HFF-Myc (cell line): ENCODE results near the gene PELI2.
"Not testable (repeated sequence)": the region's sequence is repeated elsewhere in the genome, so short reads cannot be mapped to it uniquely, and the experiment has no call there.

Source experiments
- DNase-seq: peaks from one replicate; pipeline ENCODE4 v3.0.0-alpha.2; 2011; ENCODE audit warnings: low read depth; ENCODE audit errors: extremely low read depth
- H3K4me3 ChIP-seq: replicated peaks from 2 replicates; pipeline ENCODE4 v1.5.1; 2011; ENCODE audit warnings: low read depth, mild to moderate bottlenecking, control low read depth, low read length
- TF ChIP-seq, protein P1 (sequence below): IDR thresholded peaks from 2 replicates; pipeline ENCODE4 v1.5.1; 2012; ENCODE audit warnings: mild to moderate bottlenecking, low read depth, low read length, control low read depth; ENCODE audit errors: missing control alignments

PELI2 gene

DNA sequence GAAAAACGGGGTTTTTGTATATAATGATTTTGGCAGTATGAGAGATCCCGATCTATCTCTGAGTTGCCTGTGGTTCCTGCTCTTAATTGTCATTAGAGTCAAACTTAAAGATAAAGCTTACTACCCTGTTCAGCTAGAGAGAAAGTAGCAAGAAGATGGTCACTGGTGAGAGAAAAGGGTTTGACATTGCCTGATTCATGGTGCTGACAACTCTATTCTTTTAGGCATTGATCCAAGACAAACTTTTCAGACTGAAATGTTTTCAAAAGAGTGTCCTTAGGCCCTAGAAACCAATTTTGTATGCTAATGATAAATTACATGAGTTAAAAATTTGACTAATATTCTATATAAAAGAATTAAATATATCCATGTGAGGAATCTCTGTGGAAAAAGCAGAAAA, 35.1 kb downstream of the PELI2 start:
- no peak overlapping the region for H3K4me3 ChIP-seq
- DNase-seq = no peak
- TF ChIP-seq, protein P1, sequence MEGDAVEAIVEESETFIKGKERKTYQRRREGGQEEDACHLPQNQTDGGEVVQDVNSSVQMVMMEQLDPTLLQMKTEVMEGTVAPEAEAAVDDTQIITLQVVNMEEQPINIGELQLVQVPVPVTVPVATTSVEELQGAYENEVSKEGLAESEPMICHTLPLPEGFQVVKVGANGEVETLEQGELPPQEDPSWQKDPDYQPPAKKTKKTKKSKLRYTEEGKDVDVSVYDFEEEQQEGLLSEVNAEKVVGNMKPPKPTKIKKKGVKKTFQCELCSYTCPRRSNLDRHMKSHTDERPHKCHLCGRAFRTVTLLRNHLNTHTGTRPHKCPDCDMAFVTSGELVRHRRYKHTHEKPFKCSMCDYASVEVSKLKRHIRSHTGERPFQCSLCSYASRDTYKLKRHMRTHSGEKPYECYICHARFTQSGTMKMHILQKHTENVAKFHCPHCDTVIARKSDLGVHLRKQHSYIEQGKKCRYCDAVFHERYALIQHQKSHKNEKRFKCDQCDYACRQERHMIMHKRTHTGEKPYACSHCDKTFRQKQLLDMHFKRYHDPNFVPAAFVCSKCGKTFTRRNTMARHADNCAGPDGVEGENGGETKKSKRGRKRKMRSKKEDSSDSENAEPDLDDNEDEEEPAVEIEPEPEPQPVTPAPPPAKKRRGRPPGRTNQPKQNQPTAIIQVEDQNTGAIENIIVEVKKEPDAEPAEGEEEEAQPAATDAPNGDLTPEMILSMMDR = no peak

DNA sequence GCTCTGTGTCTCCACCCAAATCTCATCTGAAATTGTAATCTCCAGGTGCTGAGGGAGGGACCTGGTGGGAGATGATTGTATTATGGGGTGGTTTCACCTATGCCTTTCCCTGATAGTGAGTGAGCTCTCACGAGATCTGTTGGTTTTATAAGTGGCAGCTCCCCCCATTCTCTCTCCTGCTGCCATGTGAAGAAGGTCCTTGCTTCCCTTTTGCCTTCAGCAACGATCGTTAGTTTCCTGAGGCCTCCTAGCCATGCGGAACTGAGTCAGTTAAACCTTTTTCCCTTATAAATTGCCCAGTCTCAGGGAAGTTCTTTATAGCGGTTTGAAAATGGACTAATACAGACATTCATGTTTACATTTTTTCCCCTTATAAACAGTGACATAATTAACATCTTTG, 36.1 kb downstream of the PELI2 start:
- TF ChIP-seq, protein P1 = no peak
- no peak overlapping the region for H3K4me3 ChIP-seq

DNA sequence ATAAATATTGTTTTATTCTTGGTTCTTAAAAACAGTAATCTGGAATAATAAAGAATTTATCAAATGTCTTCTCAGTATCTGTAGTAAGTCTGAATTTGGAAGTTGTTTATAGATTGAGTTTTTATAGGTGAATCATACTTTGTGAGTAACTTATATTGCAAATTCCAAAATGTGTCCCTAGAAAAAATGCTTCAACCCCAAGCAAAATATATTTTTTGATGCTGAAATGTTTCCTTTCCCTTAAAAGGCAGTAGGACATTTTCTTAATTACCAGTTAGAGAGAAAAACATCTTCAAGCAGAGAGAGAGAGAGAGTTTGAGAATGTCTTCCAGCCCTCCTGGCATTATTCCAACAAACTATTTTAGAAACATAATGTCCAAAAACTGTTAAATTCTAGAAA, 37.9 kb downstream of the PELI2 start:
- no peak overlapping the region for H3K4me3 ChIP-seq
- no peak for DNase-seq
- TF ChIP-seq, protein P1 = no peak

More for the DNA sequence above, 36.1 kb downstream of the PELI2 start:
- no peak for DNase-seq

DNA sequence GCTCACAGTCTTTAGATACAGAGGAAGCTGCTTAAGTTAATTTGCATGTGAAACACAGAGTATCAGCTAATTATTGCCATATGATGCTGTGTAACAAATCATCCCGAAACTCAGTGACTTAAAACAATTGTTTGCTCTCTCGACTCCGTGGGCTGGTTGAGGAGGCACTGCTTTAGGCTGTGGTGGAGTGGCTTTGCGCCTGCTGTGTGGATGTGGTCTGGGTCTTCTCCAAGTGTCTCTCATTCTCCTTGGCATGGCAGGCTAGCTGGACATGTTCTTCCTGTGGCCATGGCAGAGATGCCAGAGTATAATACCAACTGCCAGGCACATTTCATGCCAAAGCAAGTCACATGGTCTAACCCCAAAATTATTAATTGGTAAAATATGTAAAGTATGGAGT, 40.9 kb downstream of the PELI2 start:
- no peak overlapping the region for H3K4me3 ChIP-seq
- no peak for DNase-seq
- TF ChIP-seq, protein P1 = no peak

DNA sequence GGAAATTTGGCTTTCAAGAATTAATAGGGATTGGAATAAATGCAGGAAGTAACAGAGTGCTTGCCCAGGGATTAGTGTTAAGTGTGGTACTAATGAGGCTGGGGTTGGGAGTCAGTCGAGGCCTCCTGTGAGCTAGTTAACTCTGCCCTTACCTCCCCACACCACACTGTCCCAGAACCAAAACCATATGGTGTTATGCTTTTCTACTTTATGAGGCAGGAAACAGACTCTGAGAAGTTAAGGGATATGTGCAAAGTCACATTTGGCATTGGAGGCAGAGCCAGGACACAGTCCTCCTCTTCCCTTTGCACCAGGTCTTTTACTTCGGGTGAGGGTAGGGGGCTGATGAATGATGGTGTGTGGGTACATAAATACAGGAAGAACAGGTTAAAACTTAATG, 41.9 kb downstream of the PELI2 start:
- TF ChIP-seq, protein P1 = no peak
- H3K4me3 ChIP-seq = no peak overlapping the region
- peak; percentile 42 for DNase-seq

DNA sequence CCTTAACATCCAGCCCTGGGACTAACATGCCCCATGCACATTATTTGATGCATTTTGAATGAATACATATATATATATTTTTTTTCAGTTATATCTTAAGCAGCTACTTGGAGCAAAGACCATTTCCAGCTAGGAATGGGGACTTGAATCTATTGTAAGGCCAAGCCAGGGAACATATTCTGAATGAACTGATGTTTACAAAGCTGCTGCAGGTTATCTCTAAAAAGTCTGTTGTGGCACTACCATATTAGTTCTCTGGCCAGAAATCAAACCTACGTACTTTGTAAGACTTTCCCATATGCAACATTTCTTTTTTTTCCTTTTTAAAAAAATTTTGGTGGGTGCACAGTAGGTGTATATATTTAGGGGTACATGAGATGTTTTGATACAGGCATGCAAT, 43.4 kb downstream of the PELI2 start:
- TF ChIP-seq, protein P1 = no peak
- no peak for DNase-seq
- no peak overlapping the region for H3K4me3 ChIP-seq

DNA sequence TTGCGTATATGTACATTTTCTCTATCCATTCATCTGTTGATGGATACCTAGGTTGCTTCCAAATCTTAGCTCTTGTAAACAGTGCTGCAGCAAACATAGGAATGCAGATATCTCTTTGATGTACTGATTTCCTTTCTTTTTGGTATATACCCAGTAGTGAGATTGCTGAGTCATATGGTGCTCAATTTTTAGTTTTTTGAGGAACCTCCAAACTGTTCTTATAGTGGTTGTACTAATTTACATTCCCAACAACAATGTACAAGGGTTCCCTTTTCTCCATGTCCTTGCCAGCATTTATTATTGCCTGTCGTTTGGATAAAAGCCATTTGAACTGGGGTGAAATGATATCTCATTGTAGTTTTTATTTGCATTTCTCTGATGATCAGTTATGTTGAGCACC, 44.3 kb downstream of the PELI2 start:
- no peak for DNase-seq
- TF ChIP-seq, protein P1 = no peak
- H3K4me3 ChIP-seq = no peak overlapping the region

DNA sequence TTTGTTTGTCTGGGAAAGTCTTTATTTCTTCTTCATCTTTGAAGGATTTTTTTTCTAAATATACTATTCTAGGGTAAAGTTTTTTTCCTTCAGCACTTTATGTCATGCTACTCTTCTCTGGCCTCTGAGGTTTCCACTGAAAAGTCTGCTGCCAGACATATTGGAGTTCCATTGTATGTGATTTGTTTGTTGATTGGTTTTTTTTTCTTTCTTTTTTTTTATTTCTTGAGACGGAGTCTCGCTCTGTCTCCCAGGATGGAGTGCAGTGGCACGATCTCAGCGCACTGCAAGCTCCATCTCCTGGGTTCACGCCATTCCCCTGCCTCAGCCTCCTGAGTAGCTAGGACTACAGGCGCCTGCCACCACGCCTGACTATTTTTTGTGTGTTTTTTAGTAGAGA, 48.4 kb downstream of the PELI2 start:
- not testable (repeated sequence) for H3K4me3 ChIP-seq, DNase-seq
